Loucy (cell line): Measurements from ENCODE around the gene CYB561D2.

Source experiments
- EZH2phosphoT487 ChIP-seq: fragments of 200-600 bp; IDR thresholded peaks from 2 replicates; pipeline ENCODE4 v1.6.1; 2018; ENCODE audit warnings: antibody characterized with exemption, mild to moderate bottlenecking, moderate library complexity, borderline replicate concordance
- TF ChIP-seq, protein P1 (sequence below): fragments of 200-600 bp; sonication (generic); conservative IDR thresholded peaks from 2 replicates; pipeline ENCODE4 v1.5.1; 2014; ENCODE audit warnings: mild to moderate bottlenecking, antibody characterized with exemption, low read length

- TF ChIP-seq, protein P1, sequence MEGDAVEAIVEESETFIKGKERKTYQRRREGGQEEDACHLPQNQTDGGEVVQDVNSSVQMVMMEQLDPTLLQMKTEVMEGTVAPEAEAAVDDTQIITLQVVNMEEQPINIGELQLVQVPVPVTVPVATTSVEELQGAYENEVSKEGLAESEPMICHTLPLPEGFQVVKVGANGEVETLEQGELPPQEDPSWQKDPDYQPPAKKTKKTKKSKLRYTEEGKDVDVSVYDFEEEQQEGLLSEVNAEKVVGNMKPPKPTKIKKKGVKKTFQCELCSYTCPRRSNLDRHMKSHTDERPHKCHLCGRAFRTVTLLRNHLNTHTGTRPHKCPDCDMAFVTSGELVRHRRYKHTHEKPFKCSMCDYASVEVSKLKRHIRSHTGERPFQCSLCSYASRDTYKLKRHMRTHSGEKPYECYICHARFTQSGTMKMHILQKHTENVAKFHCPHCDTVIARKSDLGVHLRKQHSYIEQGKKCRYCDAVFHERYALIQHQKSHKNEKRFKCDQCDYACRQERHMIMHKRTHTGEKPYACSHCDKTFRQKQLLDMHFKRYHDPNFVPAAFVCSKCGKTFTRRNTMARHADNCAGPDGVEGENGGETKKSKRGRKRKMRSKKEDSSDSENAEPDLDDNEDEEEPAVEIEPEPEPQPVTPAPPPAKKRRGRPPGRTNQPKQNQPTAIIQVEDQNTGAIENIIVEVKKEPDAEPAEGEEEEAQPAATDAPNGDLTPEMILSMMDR, result no peak
- no peak for TF ChIP-seq EZH2phosphoT487
Observed at GRCh38 chr3:50356553-50356952, 5.9 kb downstream of the CYB561D2 start.
